GM12878 (cell line): ENCODE results near the gene ELF2. TPM values are rescaled to one million over a fixed set of nuclear protein-coding genes. Genes with fewer than 3 reads are reported as not detected.

Experiments
- ATAC-seq: fragments of 200-7000 bp; cut with Tn5 transposase; 3 replicates; pipeline ENCODE4 v1.9.1; 2020; ENCODE audit warnings: mild to moderate bottlenecking, moderate library complexity
- BruUV-seq: library from RNA; stranded (reverse); fragments of 400-500 nt; replicated peaks from 2 replicates; lab custom pipeline; 2021; lab: Mats Ljungman, UMichigan
- CTCF ChIA-PET: fragments of 300-600 bp; sonication (Branson Sonifier 250); formaldehyde crosslinking; extraction: SDS; loops from one replicate; lab custom pipeline; 2021; ENCODE audit warnings: inconsistent platforms; lab: Yijun Ruan, JAX
- POLR2A ChIA-PET: fragments of 350-600 bp; formaldehyde crosslinking; extraction: SDS; loops from one replicate; lab custom pipeline; 2021; ENCODE audit warnings: inconsistent platforms; lab: Charles Lee
- RAD21 ChIA-PET: fragments of 300-600 bp; sonication (Branson Sonifier 250); formaldehyde crosslinking; loops from one replicate; lab custom pipeline; 2023; ENCODE audit warnings: antibody characterized with exemption; ENCODE audit not compliant: unreplicated experiment; lab: Charles Lee
- SMC1A ChIA-PET: fragments of 300-600 bp; sonication (Branson Sonifier 250); formaldehyde crosslinking; loops from one replicate; lab custom pipeline; 2023; ENCODE audit not compliant: unreplicated experiment, uncharacterized antibody; lab: Charles Lee
- DNase-seq: peaks from one replicate; pipeline ENCODE4 v3.0.0-alpha.2; 2011; ENCODE audit warnings: low read depth, low spot score
- FAIRE-seq: peaks from 3 replicates; lab custom pipeline; 2011; peaks lifted over from hg19 to GRCh38; lab: Jason Lieb, UNC
- H2AFZ ChIP-seq: 2 replicates; pipeline ENCODE4 v1.6.0; 2011; ENCODE audit warnings: low read depth, low read length, control low read depth; ENCODE audit not compliant: control insufficient read depth
- H3K27ac ChIP-seq: 2 replicates; pipeline ENCODE4 v1.5.1; 2011; ENCODE audit warnings: control low read depth; ENCODE audit not compliant: control insufficient read depth, insufficient read depth
- H3K27me3 ChIP-seq, 2 experiments: replicated peaks in 1 of 2; 2 replicates each; pipeline versions ENCODE4 v1.6.0 to v1.6.1; 2011; ENCODE audit warnings: low read length in 1 of 2; ENCODE audit not compliant: control insufficient read depth in 2 of 2, insufficient read depth in 2 of 2
- H3K36me3 ChIP-seq, 2 experiments: 2 replicates each; pipeline ENCODE4 v1.5.1; 2011; ENCODE audit warnings: low read length in 1 of 2; ENCODE audit not compliant: control insufficient read depth in 2 of 2, insufficient read depth in 2 of 2
- H3K4me1 ChIP-seq: 2 replicates; pipeline ENCODE4 v1.6.1; 2011; ENCODE audit warnings: mild to moderate bottlenecking, low read length, moderate library complexity, mixed read lengths; ENCODE audit not compliant: control insufficient read depth, insufficient read depth
- H3K4me2 ChIP-seq: 2 replicates; pipeline ENCODE4 v1.6.0; 2011; ENCODE audit warnings: control low read depth; ENCODE audit not compliant: control insufficient read depth, insufficient read depth
- H3K4me3 ChIP-seq: fragments of 200-600 bp; sonication (generic); 2 replicates; pipeline ENCODE4 v1.5.1; 2016
- H3K79me2 ChIP-seq: 2 replicates; pipeline ENCODE4 v1.6.0; 2011; ENCODE audit warnings: low read length; ENCODE audit not compliant: control insufficient read depth, insufficient read depth
- H3K9ac ChIP-seq: 2 replicates; pipeline ENCODE4 v1.8.0; 2011; ENCODE audit warnings: low read length, control low read depth, mixed read lengths; ENCODE audit not compliant: control insufficient read depth, insufficient read depth
- H3K9me3 ChIP-seq: replicated peaks from 3 replicates; pipeline ENCODE4 v1.5.1; 2011; ENCODE audit warnings: mild to moderate bottlenecking, low read length; ENCODE audit not compliant: control insufficient read depth, insufficient read depth
- H4K20me1 ChIP-seq: 2 replicates; pipeline ENCODE4 v1.6.0; 2011; ENCODE audit not compliant: control insufficient read depth, insufficient read depth
- BCL11A ChIP-seq: IDR thresholded peaks from 2 replicates; pipeline ENCODE4 v1.6.1; 2011; ENCODE audit warnings: low read depth, low read length
- CREB1 ChIP-seq: IDR thresholded peaks from 2 replicates; pipeline ENCODE4 v1.6.1; 2012; ENCODE audit warnings: low read depth, mild to moderate bottlenecking, inconsistent platforms
- ETV6 ChIP-seq, 2 experiments: fragments of 450-650 bp in 1 of 2; IDR thresholded peaks in 1 of 2; conservative IDR thresholded peaks in 1 of 2; 2 replicates each; pipeline ENCODE4 v1.6.1; 2014; ENCODE audit warnings: antibody characterized with exemption in 1 of 2, borderline replicate concordance in 1 of 2, low read depth in 1 of 2, mild to moderate bottlenecking in 1 of 2, moderate library complexity in 1 of 2
- GATAD2B ChIP-seq: fragments of 450-650 bp; conservative IDR thresholded peaks from 2 replicates; pipeline ENCODE4 v1.6.1; 2017; ENCODE audit warnings: low read depth, mild to moderate bottlenecking, moderate library complexity
- IRF4 ChIP-seq: IDR thresholded peaks from 2 replicates; pipeline ENCODE4 v1.6.1; 2011; ENCODE audit warnings: low read depth, low read length
- MEF2A ChIP-seq: IDR thresholded peaks from 2 replicates; pipeline ENCODE4 v1.6.1; 2011; ENCODE audit warnings: low read depth, mild to moderate bottlenecking, low read length, moderate library complexity; ENCODE audit not compliant: insufficient read depth
- MEF2B ChIP-seq: fragments of 450-650 bp; IDR thresholded peaks from 2 replicates; pipeline ENCODE4 v1.6.1; 2018; ENCODE audit warnings: mild to moderate bottlenecking, moderate library complexity; ENCODE audit not compliant: partially characterized antibody, poor library complexity, severe bottlenecking
- MTA2 ChIP-seq: fragments of 450-650 bp; IDR thresholded peaks from 2 replicates; pipeline ENCODE4 v1.6.1; 2016; ENCODE audit warnings: low read depth, mild to moderate bottlenecking, moderate library complexity
- MYC ChIP-seq: IDR thresholded peaks from 2 replicates; pipeline ENCODE4 v1.6.1; 2011; ENCODE audit warnings: mild to moderate bottlenecking, low read length, moderate library complexity, inconsistent platforms; ENCODE audit not compliant: insufficient read depth, insufficient replicate concordance, insufficient read length, severe bottlenecking
- PKNOX1 ChIP-seq: fragments of 450-650 bp; IDR thresholded peaks from 2 replicates; pipeline ENCODE4 v1.6.1; 2016; ENCODE audit warnings: mild to moderate bottlenecking
- POU2F2 ChIP-seq: IDR thresholded peaks from 3 replicates; pipeline ENCODE4 v1.6.1; 2011; ENCODE audit warnings: low read depth, mild to moderate bottlenecking, low read length, borderline replicate concordance
- RUNX3 ChIP-seq: IDR thresholded peaks from 2 replicates; pipeline ENCODE4 v1.6.1; 2012; ENCODE audit warnings: low read length, inconsistent platforms
- SIX5 ChIP-seq: IDR thresholded peaks from 2 replicates; pipeline ENCODE4 v1.6.1; 2011; ENCODE audit warnings: mild to moderate bottlenecking, low read depth, low read length, moderate library complexity; ENCODE audit not compliant: severe bottlenecking
- TCF12 ChIP-seq: IDR thresholded peaks from 2 replicates; pipeline ENCODE4 v1.6.1; 2011; ENCODE audit warnings: low read depth, mild to moderate bottlenecking, low read length
- ZBTB11 ChIP-seq: fragments of 450-650 bp; formaldehyde crosslinking; IDR thresholded peaks from 2 replicates; pipeline ENCODE4 v1.5.0; 2022; ENCODE audit warnings: mild to moderate bottlenecking, missing genetic modification characterization
- WGBS: methylation state at CpG from one replicate; pipeline ENCODE4 v1.1.6; 2016; ENCODE audit warnings: low lambda C conversion rate; ENCODE audit not compliant: insufficient replicate concordance, insufficient coverage; ENCODE audit errors: missing lambda C conversion rate; 5-methylcytosine and 5-hydroxymethylcytosine counted together
- in situ Hi-C: fragments of 300-500 bp; cut with MboI; formaldehyde crosslinking; loops from 9 replicates; pipeline ENCODE4 v1.14.3; 2018; ENCODE audit warnings: mixed read lengths
- intact Hi-C: fragments of 100-400 bp; cut with micrococcal nuclease; formaldehyde crosslinking; loops from one replicate; pipeline ENCODE4 v1.14.2; 2022; ENCODE audit not compliant: unreplicated experiment
- polyA plus RNA-seq, 11 experiments: library from polyadenylated mRNA; depleted of rRNA in 4 of 11; unstranded in 6 of 11; stranded (reverse) in 5 of 11; fragments of >200 nt; fragmentation: Nextera tagmentation in 4 of 11; fragmentation: Illumina TruSeq in 1 of 11; extraction: Ambion mirVana in 4 of 11; extraction: Trizol in 1 of 11; gene quantifications; 1 replicate in 1 of 11; 2 replicates in 10 of 11; pipeline versions ENCODE4 v1.2.1 to v1.2.3, GENCODE V29; 2011 to 2016; ENCODE audit warnings: inconsistent platforms in 2 of 11, missing spikeins in 2 of 11, low read depth in 1 of 11
- total RNA-seq, 4 experiments: library from RNA; depleted of rRNA in 3 of 4; stranded (reverse); fragments of >200 nt in 3 of 4; fragmentation: Illumina TruSeq in 1 of 4; extraction: Trizol in 1 of 4; gene quantifications; 2 replicates each; pipeline versions ENCODE4 v1.2.1 to v1.2.3, GENCODE V29; 2013 to 2021

The ELF2 gene
- total and polyA plus RNA-seq, 10 of the 15 experiments (the other 5 are each of a cell fraction or from before 2014, with no cell fraction given) = 10.5 to 30.1 (median 20.5) TPM

- ATAC-seq = peak; percentile 88
- ChIA-PET SMC1A (interaction anchor here (1.3 to 2.6 kb wide), 2 partner anchors 52 to 96 kb away, joined by 3 to 13 read pairs; no protein-coding TSS in a partner anchor), POLR2A (interaction anchor here (0.7 to 1.5 kb wide), 9 partner anchors 89 to 1230 kb away, joined by 3 to 7 read pairs (median 4); partner anchors contain the start of genes NAA15 and NDUFC1), CTCF (interaction anchor here (1.0 kb wide), 1 partner anchor 52 kb away, joined by 6 read pairs; no protein-coding TSS in a partner anchor), RAD21 (interaction anchor here (0.5 to 1.1 kb wide), 3 partner anchors 52 to 562 kb away, joined by 3 to 5 read pairs (median 4); no protein-coding TSS in a partner anchor)
- Histone ChIP-seq H3K27ac (peak overlapping the region; percentile 97), H3K4me1 (no peaks in the 10 kb centered on the region; the same call in 1 of the 2 replicates), H3K4me3 (peak overlapping the region; percentile 77), H2AFZ (peak overlapping the region; percentile 96), H3K9ac (peak overlapping the region; percentile 88), H3K27me3 (no peaks in the 10 kb centered on the region), H3K4me2 (peak overlapping the region; percentile 92), H3K9me3 (no peaks in the 10 kb centered on the region), H3K36me3 (peaks cover 0 to 3% of the 10 kb centered on the region in 2 experiments; a peak in 1 of 4 replicates), H3K79me2 (peaks cover 59% of the 10 kb centered on the region), H4K20me1 (no peaks in the 10 kb centered on the region)
- intact Hi-C loops (loop anchor here (5.0 kb wide), 4 partner anchors 66 to 369 kb away; partner anchors contain the start of genes ELF2, NAA15, NDUFC1 and NOCT), in situ Hi-C loops (no loop called here)
- FAIRE-seq = peak; percentile 97
- peak; percentile 93 for DNase-seq
- TSS peak; percentile 92 for BruUV-seq
- WGBS = under 1% methylated on average over 37 of the region's 38 CpGs
- TF ChIP-seq CREB1 (peak; percentile 91), POU2F2 (peak; percentile 71; the same call in 1 of the 3 replicates), ZBTB11 (no peak), ETV6 (conservative IDR thresholded peaks at IDR 0.05 in 1 of 2, IDR thresholded peaks at IDR 0.05 in 1 of 2; ENCODE audit: borderline replicate concordance in 1 of 2, low read depth in 1 of 2) (peak in 1 of 2 experiments; percentile 73; a peak in 1 of 4 replicates), MEF2B (no peak), BCL11A (no peak), IRF4 (0 out of 2 replicates have a peak, but pooled peaks have one; percentile 19), RUNX3 (peak; percentile 85), TCF12 (peak; percentile 72; the same call in 1 of the 2 replicates), GATAD2B (peak; percentile 60), SIX5 (no peak), PKNOX1 (peak; percentile 99), MEF2A (0 out of 2 replicates have a peak, but pooled peaks have one; percentile 40), MTA2 (peak; percentile 20; the same call in 1 of the 2 replicates), MYC (no peak)
Measured at GRCh38 chr4:139082750-139083606, 94.0 kb downstream of the ELF2 start.
